Right lobe of liver (tissue), 6 donors: ENCODE measurements around the gene TPM1. TPM values are rescaled to one million over a fixed set of nuclear protein-coding genes. Genes with fewer than 3 reads are reported as not detected.

Source experiments
- ATAC-seq, 4 donors: fragments of 200-7000 bp; cut with Tn5 transposase; one replicate each; pipeline ENCODE4 v1.9.1; 2020; ENCODE audit warnings: mild to moderate bottlenecking in 4 of 4, moderate library complexity in 4 of 4
- DNase-seq, 3 donors: peaks; one replicate each; pipeline ENCODE4 v3.0.0-alpha.2; 2020
- H3K27ac ChIP-seq, 3 donors: fragments of 200-600 bp; one replicate each; pipeline ENCODE4 v1.8.0; 2022
- H3K27me3 ChIP-seq, 2 donors: fragments of 200-600 bp; one replicate each; pipeline ENCODE4 v1.8.0; 2022
- H3K36me3 ChIP-seq, 4 donors: fragments of 200-600 bp; sonication (generic) in 1 of 4; one replicate each; pipeline versions ENCODE4 v1.5.1 to v1.8.0; 2017 to 2022; ENCODE audit warnings: control low read depth in 1 of 4
- H3K4me1 ChIP-seq, 4 donors: fragments of 200-600 bp; sonication (generic) in 1 of 4; one replicate each; pipeline versions ENCODE4 v1.5.1 to v1.8.0; 2017 to 2022; ENCODE audit warnings: control low read depth in 1 of 4
- H3K4me3 ChIP-seq, 3 donors: fragments of 200-600 bp; one replicate each; pipeline ENCODE4 v1.8.0; 2022
- H3K9me3 ChIP-seq, 4 donors: fragments of 200-600 bp; sonication (generic) in 1 of 4; one replicate each; pipeline versions ENCODE4 v1.5.1 to v1.8.0; 2017 to 2022; ENCODE audit warnings: control low read depth in 1 of 4
- CTCF ChIP-seq, 4 donors: fragments of 200-600 bp in 3 of 4; fragments of 450-650 bp in 1 of 4; IDR thresholded peaks; one replicate each; pipeline versions ENCODE4 v1.5.1 to v1.8.0; 2016 to 2022; ENCODE audit warnings: antibody characterized with exemption in 4 of 4, mild to moderate bottlenecking in 2 of 4
- POLR2A ChIP-seq: fragments of 450-650 bp; IDR thresholded peaks from one replicate; pipeline ENCODE4 v1.6.1; 2017; ENCODE audit warnings: antibody characterized with exemption, mild to moderate bottlenecking
- WGBS: methylation state at CpG from one replicate; pipeline ENCODE4 v1.1.6; 2018; ENCODE audit warnings: low coverage, low lambda C conversion rate; ENCODE audit not compliant: insufficient coverage; ENCODE audit errors: missing lambda C conversion rate; 5-methylcytosine and 5-hydroxymethylcytosine counted together
- intact Hi-C, 2 donors: fragments of 100-400 bp; cut with DNase I; formaldehyde crosslinking; loops; one replicate each; pipeline versions ENCODE4 v1.11.2 to v1.14.1; 2022
- total RNA-seq, 6 experiments: library from RNA; depleted of rRNA in 2 of 6; stranded (reverse); fragments of >200 nt in 2 of 6; fragmentation: NEBNext Ultra II Directional in 3 of 6; extraction: Animal tissue kit (Norgen Biotek cat#: 25700) in 3 of 6; gene quantifications; one replicate each; pipeline versions ENCODE4 v1.1.0 to v1.2.4, GENCODE V29; 2016 to 2023
- donor health status: DM: no; HTN: yes; CAD: no.
- donor health status: DM: no; HTN: no; CAD: no.
- donor health status: DM: no; HTN: no; CAD: no.
- donor health status: DM: no; HTN: yes; CAD: no.
- donor health status: DM: no; HTN: yes; CAD: no.

TPM1 gene
- total RNA-seq, 6 experiments from 2014 or later: 44.3 to 180 (median 91.6) TPM

- no peak for TF ChIP-seq POLR2A
- TF ChIP-seq CTCF (IDR thresholded peaks at IDR 0.05): no peak
- Histone ChIP-seq H3K4me3 (no peak overlapping the region), H3K27ac (no peak overlapping the region), H3K4me1 (no peaks in the 10 kb centered on the region), H3K36me3 (no peaks in the 10 kb centered on the region), H3K27me3 (no peaks in the 10 kb centered on the region), H3K9me3 (no peaks in the 10 kb centered on the region)
- intact Hi-C loops: no loop called here
- 80% methylated on average over 5 of the region's 5 CpGs for WGBS
- ATAC-seq: no peak
- no peak for DNase-seq
These were observed 14.0 kb upstream of the TPM1 start for GRCh38 chr15:63028442-63029110.

GRCh38 chr15:63029676-63030075, 12.9 kb upstream of the TPM1 start:
- TF ChIP-seq POLR2A (no peak), CTCF (IDR thresholded peaks at IDR 0.05) (no peak)
- Histone ChIP-seq H3K27me3 (no peaks in the 10 kb centered on the region), H3K9me3 (no peaks in the 10 kb centered on the region), H3K36me3 (no peaks in the 10 kb centered on the region), H3K4me3 (no peak overlapping the region), H3K4me1 (no peaks in the 10 kb centered on the region), H3K27ac (no peak overlapping the region)
- intact Hi-C loops: loop anchor here in 1 of 2 donors (10.0 kb wide), 1 partner anchor 185 kb away; no protein-coding TSS in a partner anchor
- DNase-seq (no peak), ATAC-seq (no peak)
- WGBS: 46% methylated on average over 3 of the region's 5 CpGs

- DNase-seq: no peak
- ATAC-seq: peak; percentile 40 to 70 (median 63)
These were observed 12.4 kb upstream of the TPM1 start for GRCh38 chr15:63030101-63030551.

GRCh38 chr15:63034578-63034977, 8.0 kb upstream of the TPM1 start:
- intact Hi-C loops: loop anchor here in 1 of 2 donors (10.0 kb wide), 1 partner anchor 190 kb away; no protein-coding TSS in a partner anchor
- 74% methylated on average over 2 of the region's 2 CpGs for WGBS
- Histone ChIP-seq H3K36me3 (no peaks in the 10 kb centered on the region), H3K27me3 (no peaks in the 10 kb centered on the region), H3K9me3 (no peaks in the 10 kb centered on the region), H3K4me1 (no peaks in the 10 kb centered on the region), H3K27ac (no peak overlapping the region), H3K4me3 (no peak overlapping the region)
- ATAC-seq (no peak), DNase-seq (no peak)
- TF ChIP-seq POLR2A: no peak
- no peak for TF ChIP-seq CTCF (IDR thresholded peaks at IDR 0.05)

More at GRCh38 chr15:63030101-63030551, 12.4 kb upstream of the TPM1 start:
- 67% methylated on average over 6 of the region's 6 CpGs for WGBS
- H3K9me3 ChIP-seq: no peaks in the 10 kb centered on the region
- TF ChIP-seq POLR2A (no peak), CTCF (IDR thresholded peaks at IDR 0.05) (no peak)
- H3K27ac ChIP-seq: no peak overlapping the region
- H3K36me3 ChIP-seq: no peaks in the 10 kb centered on the region
- intact Hi-C loops: loop anchor here in 1 of 2 donors (10.0 kb wide), 1 partner anchor 185 kb away; no protein-coding TSS in a partner anchor
- no peaks in the 10 kb centered on the region for H3K27me3 ChIP-seq
- no peak overlapping the region for H3K4me3 ChIP-seq
- no peaks in the 10 kb centered on the region for H3K4me1 ChIP-seq
